Measurements from ENCODE around the gene NCAPD2. TPM values are rescaled to one million over a fixed set of nuclear protein-coding genes. Genes with fewer than 3 reads are reported as not detected.
"Not testable (repeated sequence)": the region's sequence is repeated elsewhere in the genome, so short reads cannot be mapped to it uniquely, and the experiment has no call there.

NCAPD2 gene
- total RNA-seq, 1 experiment from 2014 or later: 103 TPM

DNA sequence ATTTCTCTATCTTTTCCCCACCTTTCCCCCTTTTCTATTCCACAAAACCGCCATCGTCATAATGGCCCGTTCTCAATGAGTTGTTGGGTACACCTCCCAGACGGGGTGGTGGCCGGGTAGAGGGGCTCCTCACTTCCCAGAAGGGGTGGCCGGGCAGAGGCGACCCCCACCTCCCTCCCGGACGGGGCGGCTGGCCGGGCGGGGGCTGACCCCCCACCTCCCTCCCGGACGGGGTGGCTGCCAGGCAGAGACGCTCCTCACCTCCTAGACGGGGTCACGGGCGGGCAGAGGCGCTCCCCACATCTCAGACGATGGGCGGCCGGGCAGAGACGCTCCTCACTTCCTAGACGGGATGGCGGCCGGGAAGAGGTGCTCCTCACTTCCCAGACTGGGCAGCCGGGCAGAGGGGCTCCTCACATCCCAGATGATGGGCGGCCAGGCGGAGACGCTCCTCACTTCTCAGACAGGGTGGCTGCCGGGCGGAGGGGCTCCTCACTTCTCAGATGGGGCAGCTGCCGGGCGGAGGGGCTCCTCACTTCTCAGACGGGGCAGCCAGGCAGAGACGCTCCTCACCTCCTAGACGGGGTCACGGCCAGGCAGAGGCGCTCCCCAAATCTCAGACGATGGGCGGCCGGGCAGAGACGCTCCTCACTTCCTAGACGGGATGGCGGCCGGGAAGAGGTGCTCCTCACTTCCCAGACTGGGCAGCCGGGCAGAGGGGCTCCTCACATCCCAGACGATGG, 18.5 kb upstream of the NCAPD2 start:
- not testable (repeated sequence) for H3K4me2 ChIP-seq (ENCODE audit: low read depth, low read length, poor library complexity, severe bottlenecking); H3K4me3 ChIP-seq (ENCODE audit: low read length); H3K4me1 ChIP-seq (ENCODE audit: low read length); H3K9me2 ChIP-seq (replicated peaks; ENCODE audit: insufficient read depth, low read length); H3K36me3 ChIP-seq (ENCODE audit: insufficient read depth, low read length); H4K20me1 ChIP-seq (ENCODE audit: insufficient read depth, low read depth, low read length); H3K9me3 ChIP-seq (ENCODE audit: low read length); H3K79me2 ChIP-seq (ENCODE audit: low read length); H3K9ac ChIP-seq (ENCODE audit: low read length); H3K27ac ChIP-seq (ENCODE audit: low read length); H3K27me3 ChIP-seq (ENCODE audit: low read length); H2AFZ ChIP-seq (ENCODE audit: low read length); DNase-seq

DNA sequence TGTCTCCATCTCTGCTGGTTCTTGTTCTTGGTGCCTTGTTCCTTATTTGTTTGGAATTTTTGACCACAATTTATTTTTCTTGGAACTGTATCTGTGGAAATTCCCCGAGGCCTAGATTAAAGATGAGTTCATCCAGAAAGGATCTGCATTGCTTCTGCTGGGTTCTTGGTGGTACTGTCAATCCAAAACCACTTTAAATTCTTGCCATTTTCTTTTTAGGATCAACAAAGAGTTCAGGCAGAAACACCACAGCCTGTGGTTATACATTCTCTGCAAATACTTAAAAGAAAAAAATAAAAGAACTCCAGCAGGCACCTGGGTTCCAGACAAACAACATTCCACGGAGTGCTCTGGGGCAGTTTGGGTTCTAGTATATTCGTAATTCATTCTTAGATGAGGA, 17.4 kb upstream of the NCAPD2 start:
- H3K27me3 ChIP-seq (ENCODE audit: low read length): no peaks in the 10 kb centered on the region
- no peak overlapping the region for H3K4me3 ChIP-seq (ENCODE audit: low read length)
- no peaks in the 10 kb centered on the region for H3K36me3 ChIP-seq (ENCODE audit: insufficient read depth, low read length)
- DNase-seq: no peak
- no peak overlapping the region for H3K27ac ChIP-seq (ENCODE audit: low read length)
- no peaks in the 10 kb centered on the region for H3K9me3 ChIP-seq (ENCODE audit: low read length)
- no peak overlapping the region for H3K9ac ChIP-seq (ENCODE audit: low read length)
- no peaks in the 10 kb centered on the region for H3K79me2 ChIP-seq (ENCODE audit: low read length)
- peaks cover under 1% of the 10 kb centered on the region for H3K4me1 ChIP-seq (ENCODE audit: low read length)
- no peaks in the 10 kb centered on the region for H3K9me2 ChIP-seq (replicated peaks; ENCODE audit: insufficient read depth, low read length)
- H2AFZ ChIP-seq (ENCODE audit: low read length): no peak overlapping the region
- no peaks in the 10 kb centered on the region for H4K20me1 ChIP-seq (ENCODE audit: insufficient read depth, low read depth, low read length)
- no peak overlapping the region for H3K4me2 ChIP-seq (ENCODE audit: low read depth, low read length, poor library complexity, severe bottlenecking)

- H3K9me2 ChIP-seq (replicated peaks; ENCODE audit: insufficient read depth, low read length); H2AFZ ChIP-seq (ENCODE audit: low read length); H3K79me2 ChIP-seq (ENCODE audit: low read length); H3K4me1 ChIP-seq (ENCODE audit: low read length); H3K27ac ChIP-seq (ENCODE audit: low read length); H3K4me3 ChIP-seq (ENCODE audit: low read length); H3K9ac ChIP-seq (ENCODE audit: low read length); H3K4me2 ChIP-seq (ENCODE audit: low read depth, low read length, poor library complexity, severe bottlenecking); DNase-seq; H3K9me3 ChIP-seq (ENCODE audit: low read length); H3K27me3 ChIP-seq (ENCODE audit: low read length); H3K36me3 ChIP-seq (ENCODE audit: insufficient read depth, low read length); H4K20me1 ChIP-seq (ENCODE audit: insufficient read depth, low read depth, low read length): not testable (repeated sequence)
Measured at GRCh38 chr12:6477601-6478377, 16.1 kb upstream of the NCAPD2 start.

- H3K9me3 ChIP-seq (ENCODE audit: low read length): no peaks in the 10 kb centered on the region
Measured at GRCh38 chr12:6478416-6478815, 15.5 kb upstream of the NCAPD2 start.

DNA sequence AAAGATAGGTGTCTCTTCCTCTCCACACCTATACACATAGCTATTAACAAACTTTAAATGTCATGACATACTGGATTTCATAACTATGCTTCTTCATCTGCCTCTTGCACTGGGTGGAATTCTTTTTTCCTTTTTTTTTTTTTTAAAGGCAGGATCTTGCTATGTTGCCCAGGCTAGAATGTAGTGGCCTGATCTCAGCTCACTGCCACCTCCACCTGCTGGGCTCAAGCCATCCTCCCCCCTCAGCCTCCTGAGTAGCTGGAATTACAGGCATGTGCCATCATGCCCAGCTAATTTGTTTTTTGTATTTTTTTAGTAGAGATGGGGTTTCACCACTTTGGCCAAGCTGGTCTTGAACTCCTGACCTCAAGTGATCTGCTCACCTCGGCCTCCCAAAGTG, 5.7 kb upstream of the NCAPD2 start:
- H3K4me3 ChIP-seq (ENCODE audit: low read length): no peak overlapping the region
- no peak overlapping the region for H3K9ac ChIP-seq (ENCODE audit: low read length)
- H3K27me3 ChIP-seq (ENCODE audit: low read length): no peaks in the 10 kb centered on the region
- H3K36me3 ChIP-seq (ENCODE audit: insufficient read depth, low read length): peaks cover 10% of the 10 kb centered on the region
- no peak overlapping the region for H3K27ac ChIP-seq (ENCODE audit: low read length)
- peaks cover 12% of the 10 kb centered on the region for H3K79me2 ChIP-seq (ENCODE audit: low read length)
- H4K20me1 ChIP-seq (ENCODE audit: insufficient read depth, low read depth, low read length): no peaks in the 10 kb centered on the region
- DNase-seq: no peak
- no peaks in the 10 kb centered on the region for H3K9me3 ChIP-seq (ENCODE audit: low read length)
- no peaks in the 10 kb centered on the region for H3K9me2 ChIP-seq (replicated peaks; ENCODE audit: insufficient read depth, low read length)
- no peak overlapping the region for H2AFZ ChIP-seq (ENCODE audit: low read length)
- H3K4me2 ChIP-seq (ENCODE audit: low read depth, low read length, poor library complexity, severe bottlenecking): no peak overlapping the region
- H3K4me1 ChIP-seq (ENCODE audit: low read length): peaks cover 8% of the 10 kb centered on the region

More at GRCh38 chr12:6478416-6478815, 15.5 kb upstream of the NCAPD2 start:
- Histone ChIP-seq H3K27me3 (ENCODE audit: low read length) (no peaks in the 10 kb centered on the region), H3K36me3 (ENCODE audit: insufficient read depth, low read length) (no peaks in the 10 kb centered on the region), H3K4me1 (ENCODE audit: low read length) (no peaks in the 10 kb centered on the region), H3K4me3 (ENCODE audit: low read length) (no peak overlapping the region), H3K79me2 (ENCODE audit: low read length) (no peaks in the 10 kb centered on the region), H4K20me1 (ENCODE audit: insufficient read depth, low read depth, low read length) (no peaks in the 10 kb centered on the region), H3K27ac (ENCODE audit: low read length) (no peak overlapping the region), H2AFZ (ENCODE audit: low read length) (no peak overlapping the region), H3K4me2 (ENCODE audit: low read depth, low read length, poor library complexity, severe bottlenecking) (no peak overlapping the region), H3K9me2 (replicated peaks; ENCODE audit: insufficient read depth, low read length) (no peaks in the 10 kb centered on the region), H3K9ac (ENCODE audit: low read length) (no peak overlapping the region)
- no peak for DNase-seq

DNA sequence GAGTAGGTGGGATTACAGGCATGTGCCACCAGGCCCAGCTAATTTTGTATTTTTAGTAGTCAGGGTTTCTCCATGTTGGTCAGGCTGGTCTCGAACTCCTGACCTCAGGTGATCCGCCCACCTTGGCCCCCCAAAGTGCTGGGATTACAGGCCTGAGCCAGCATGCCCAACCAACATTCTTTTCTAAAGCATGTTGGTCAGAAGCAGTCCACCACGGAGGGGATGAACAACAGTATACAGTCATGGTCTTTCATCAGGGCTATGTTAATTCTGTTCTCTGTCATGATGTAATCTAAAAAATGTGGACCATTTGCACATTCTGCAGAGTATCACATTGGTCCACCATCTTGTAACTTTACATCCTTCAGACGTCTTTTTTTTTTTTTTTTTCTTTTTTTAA, 4.5 kb upstream of the NCAPD2 start:
- Histone ChIP-seq H3K4me3 (ENCODE audit: low read length) (no peak overlapping the region), H3K9ac (ENCODE audit: low read length) (no peak overlapping the region), H3K27me3 (ENCODE audit: low read length) (no peaks in the 10 kb centered on the region), H3K27ac (ENCODE audit: low read length) (no peak overlapping the region), H3K79me2 (ENCODE audit: low read length) (peaks cover 12% of the 10 kb centered on the region), H2AFZ (ENCODE audit: low read length) (no peak overlapping the region), H3K9me3 (ENCODE audit: low read length) (no peaks in the 10 kb centered on the region), H4K20me1 (ENCODE audit: insufficient read depth, low read depth, low read length) (no peaks in the 10 kb centered on the region), H3K4me2 (ENCODE audit: low read depth, low read length, poor library complexity, severe bottlenecking) (no peak overlapping the region), H3K9me2 (replicated peaks; ENCODE audit: insufficient read depth, low read length) (no peaks in the 10 kb centered on the region), H3K36me3 (ENCODE audit: insufficient read depth, low read length) (peaks cover 10% of the 10 kb centered on the region), H3K4me1 (ENCODE audit: low read length) (peaks cover 16% of the 10 kb centered on the region)
- DNase-seq: no peak

DNA sequence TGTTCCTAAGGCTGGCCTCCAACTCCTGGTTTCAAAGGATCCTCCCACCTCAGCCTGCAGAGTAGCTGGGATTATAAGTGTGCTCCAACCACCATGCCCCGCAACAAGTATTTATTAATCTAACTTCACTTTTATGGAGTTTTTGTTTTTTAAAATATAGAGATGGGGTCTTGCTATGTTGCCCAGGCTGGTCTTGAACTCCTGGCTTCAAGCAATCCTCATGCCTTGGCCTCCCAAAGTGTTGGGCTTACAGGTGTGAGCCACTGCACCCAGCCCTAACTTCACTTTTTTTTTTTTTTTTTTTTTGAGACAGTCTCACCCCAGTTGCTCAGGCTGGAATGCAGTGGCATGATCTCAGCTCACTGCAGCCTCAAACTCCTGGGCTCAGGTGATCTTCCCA, 3.2 kb upstream of the NCAPD2 start:
- not testable (repeated sequence) for H2AFZ ChIP-seq (ENCODE audit: low read length); H4K20me1 ChIP-seq (ENCODE audit: insufficient read depth, low read depth, low read length); H3K9me3 ChIP-seq (ENCODE audit: low read length); DNase-seq; H3K4me3 ChIP-seq (ENCODE audit: low read length); H3K9me2 ChIP-seq (replicated peaks; ENCODE audit: insufficient read depth, low read length); H3K27ac ChIP-seq (ENCODE audit: low read length); H3K27me3 ChIP-seq (ENCODE audit: low read length); H3K4me2 ChIP-seq (ENCODE audit: low read depth, low read length, poor library complexity, severe bottlenecking); H3K9ac ChIP-seq (ENCODE audit: low read length)
- peaks cover 15% of the 10 kb centered on the region for H3K36me3 ChIP-seq (ENCODE audit: insufficient read depth, low read length)
- H3K79me2 ChIP-seq (ENCODE audit: low read length): peaks cover 21% of the 10 kb centered on the region
- H3K4me1 ChIP-seq (ENCODE audit: low read length): peaks cover 28% of the 10 kb centered on the region

DNA sequence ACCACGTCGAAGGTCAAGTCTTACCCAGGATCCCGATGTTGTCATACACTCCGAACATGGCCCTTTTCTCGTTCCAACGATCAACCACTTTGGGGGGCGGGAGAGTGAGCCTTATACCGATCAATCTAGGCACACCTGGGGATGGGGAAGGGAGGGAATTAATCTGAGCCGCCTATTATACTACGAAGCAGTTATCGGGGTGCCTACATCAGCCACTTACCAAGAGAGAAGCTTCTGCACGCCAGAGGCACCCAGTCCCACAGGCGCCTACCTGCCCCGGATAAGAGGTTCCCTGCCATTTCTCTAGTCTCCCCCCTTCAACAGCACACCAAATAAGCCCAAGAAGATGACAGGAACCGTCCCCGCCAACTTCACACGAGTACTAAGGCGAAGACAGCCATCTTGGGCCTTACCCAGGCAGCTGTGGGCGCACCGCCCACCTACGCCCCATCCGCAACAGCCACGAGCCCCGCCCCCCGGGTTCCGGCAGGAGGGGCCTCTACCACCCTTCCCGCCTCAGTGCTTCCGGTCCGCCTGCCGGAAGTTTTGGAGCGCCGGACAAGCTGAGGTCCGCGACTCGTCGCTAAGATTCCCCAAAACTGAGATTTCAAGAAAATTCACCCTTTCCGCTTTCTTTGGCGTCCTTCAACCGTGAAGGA, 935 bp upstream of the NCAPD2 start, which contains the start of gene MRPL51:
TSS of gene MRPL51 (minus strand) at position 425 of the 659 bp plus-strand sequence. CDS start at position 299, 126 bp downstream.
- Histone ChIP-seq H4K20me1 (ENCODE audit: insufficient read depth, low read depth, low read length) (no peaks in the 10 kb centered on the region), H3K36me3 (ENCODE audit: insufficient read depth, low read length) (peaks cover 28% of the 10 kb centered on the region), H3K9me3 (ENCODE audit: low read length) (no peaks in the 10 kb centered on the region), H3K9ac (ENCODE audit: low read length) (peak within 1 kb of the TSS; percentile 94), H3K79me2 (ENCODE audit: low read length) (peaks cover 39% of the 10 kb centered on the region), H2AFZ (ENCODE audit: low read length) (peak within 1 kb of the TSS; percentile 31; the same call in 1 of the 2 replicates), H3K4me1 (ENCODE audit: low read length) (peaks cover 39% of the 10 kb centered on the region), H3K27ac (ENCODE audit: low read length) (peak within 1 kb of the TSS; percentile 98), H3K27me3 (ENCODE audit: low read length) (no peaks in the 10 kb centered on the region), H3K4me3 (ENCODE audit: low read length) (peak within 1 kb of the TSS; percentile 93), H3K9me2 (replicated peaks; ENCODE audit: insufficient read depth, low read length) (no peaks in the 10 kb centered on the region), H3K4me2 (ENCODE audit: low read depth, low read length, poor library complexity, severe bottlenecking) (peak within 1 kb of the TSS; percentile 90)
- peak; percentile 99 for DNase-seq

Data from Karpas-422 (cell line).